Kidney (tissue), 14 donors: ENCODE results near the gene BATF3. TPM values are rescaled to one million over a fixed set of nuclear protein-coding genes. Genes with fewer than 3 reads are reported as not detected.
A peak's percentile ranks its signal among the peaks of the same experiment; 100 is the strongest.

Experiments
- DNase-seq, 5 donors: peaks; one replicate each; pipeline ENCODE4 v3.0.0-alpha.2; 2013 to 2020
- FAIRE-seq: peaks from 2 replicates; lab custom pipeline; 2012; peaks lifted over from hg19 to GRCh38; lab: Jason Lieb, UNC
- H3K27ac ChIP-seq, 2 donors: one replicate each; pipeline ENCODE4 v1.7.0; 2013; ENCODE audit warnings: low read depth in 2 of 2, low read length in 2 of 2, inconsistent platforms in 1 of 2
- H3K27me3 ChIP-seq: one replicate; pipeline ENCODE4 v1.7.1; 2013; ENCODE audit warnings: low read length, inconsistent platforms; ENCODE audit not compliant: control insufficient read depth, insufficient read depth
- H3K36me3 ChIP-seq, 3 donors: one replicate each; pipeline versions ENCODE4 v1.7.0 to v1.7.1; 2013; ENCODE audit warnings: low read length in 3 of 3, control low read depth in 1 of 3, inconsistent platforms in 1 of 3; ENCODE audit not compliant: insufficient read depth in 3 of 3, control insufficient read depth in 2 of 3
- H3K4me1 ChIP-seq, 3 donors: one replicate each; pipeline versions ENCODE4 v1.7.0 to v1.7.1; 2013; ENCODE audit warnings: low read length in 3 of 3, inconsistent platforms in 1 of 3, low read depth in 1 of 3; ENCODE audit not compliant: control insufficient read depth in 2 of 3, insufficient read depth in 2 of 3
- H3K4me3 ChIP-seq, 3 donors: one replicate each; pipeline versions ENCODE4 v1.7.0 to v1.8.1; 2013; ENCODE audit warnings: low read length in 3 of 3, control low read depth in 1 of 3, inconsistent platforms in 1 of 3
- H3K9ac ChIP-seq, 3 donors: one replicate each; pipeline versions ENCODE4 v1.7.0 to v1.7.1; 2013; ENCODE audit warnings: low read length in 3 of 3, control low read depth in 1 of 3, inconsistent platforms in 1 of 3
- H3K9me3 ChIP-seq, 3 donors: one replicate each; pipeline versions ENCODE4 v1.7.0 to v1.7.1; 2013; ENCODE audit warnings: low read length in 3 of 3, control low read depth in 1 of 3, inconsistent platforms in 1 of 3; ENCODE audit not compliant: control insufficient read depth in 2 of 3, insufficient read depth in 1 of 3
- intact Hi-C: fragments of 100-400 bp; cut with DNase I; formaldehyde crosslinking; loops from one replicate; pipeline ENCODE4 v1.11.1; 2022
- polyA plus RNA-seq: library from polyadenylated mRNA; stranded (reverse); fragments of 350-450 nt; fragmentation: Illumina TruSeq; extraction: RNeasy Lipid Tissue Mini Kit (QIAGEN cat#74804); gene quantifications from one replicate; pipeline ENCODE4 v1.2.3, GENCODE V29; 2014; ENCODE audit warnings: low read depth, low replicate concordance; ENCODE audit not compliant: insufficient read depth
- total RNA-seq: library from RNA; stranded (reverse); fragmentation: NEBNext Ultra II Directional; extraction: Animal tissue kit (Norgen Biotek cat#: 25700); gene quantifications from one replicate; pipeline ENCODE4 v1.2.1, GENCODE V29; 2021
- TF ChIP-seq, protein P1 (sequence below): IDR thresholded peaks from 3 replicates; pipeline ENCODE4 v1.5.1; 2012; ENCODE audit warnings: mild to moderate bottlenecking, moderate library complexity, borderline replicate concordance; ENCODE audit not compliant: insufficient read depth; ENCODE audit errors: extremely low read depth
- donor health status: control.
- donor health status: control.
- donor health status: control.
- donor health status: control.
- donor health status: control.
- donor health status: DM: yes; HTN: yes; CAD: no.
- donor health status: Normal renal cell carcinoma (clear cell type).

Gene BATF3
- total and polyA plus RNA-seq, 2 donors from 2014 or later: 3.3 to 6.5 TPM

DNA sequence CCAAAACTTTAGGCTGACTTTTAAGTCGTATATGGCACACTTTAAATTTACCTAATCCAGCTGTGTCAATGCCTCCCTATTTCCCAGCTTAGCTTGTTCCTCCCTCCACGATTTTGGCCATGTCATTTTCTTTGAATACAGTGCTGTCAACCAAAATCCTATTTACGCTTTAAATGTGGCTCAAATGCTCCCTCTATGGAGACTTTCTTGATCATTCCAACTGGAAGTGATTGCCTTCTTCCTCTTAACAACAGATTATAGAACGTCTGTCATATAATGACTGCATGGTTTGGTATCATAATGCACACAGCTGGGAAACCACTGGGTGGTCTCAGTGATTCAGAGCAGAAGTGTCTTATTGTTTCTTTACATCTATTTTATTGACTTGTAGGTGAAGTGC, 18.9 kb upstream of the BATF3 start:
- intact Hi-C loops: no loop called here
- FAIRE-seq: no peak
- TF ChIP-seq, protein P1, sequence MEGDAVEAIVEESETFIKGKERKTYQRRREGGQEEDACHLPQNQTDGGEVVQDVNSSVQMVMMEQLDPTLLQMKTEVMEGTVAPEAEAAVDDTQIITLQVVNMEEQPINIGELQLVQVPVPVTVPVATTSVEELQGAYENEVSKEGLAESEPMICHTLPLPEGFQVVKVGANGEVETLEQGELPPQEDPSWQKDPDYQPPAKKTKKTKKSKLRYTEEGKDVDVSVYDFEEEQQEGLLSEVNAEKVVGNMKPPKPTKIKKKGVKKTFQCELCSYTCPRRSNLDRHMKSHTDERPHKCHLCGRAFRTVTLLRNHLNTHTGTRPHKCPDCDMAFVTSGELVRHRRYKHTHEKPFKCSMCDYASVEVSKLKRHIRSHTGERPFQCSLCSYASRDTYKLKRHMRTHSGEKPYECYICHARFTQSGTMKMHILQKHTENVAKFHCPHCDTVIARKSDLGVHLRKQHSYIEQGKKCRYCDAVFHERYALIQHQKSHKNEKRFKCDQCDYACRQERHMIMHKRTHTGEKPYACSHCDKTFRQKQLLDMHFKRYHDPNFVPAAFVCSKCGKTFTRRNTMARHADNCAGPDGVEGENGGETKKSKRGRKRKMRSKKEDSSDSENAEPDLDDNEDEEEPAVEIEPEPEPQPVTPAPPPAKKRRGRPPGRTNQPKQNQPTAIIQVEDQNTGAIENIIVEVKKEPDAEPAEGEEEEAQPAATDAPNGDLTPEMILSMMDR: peak; percentile 6

DNA sequence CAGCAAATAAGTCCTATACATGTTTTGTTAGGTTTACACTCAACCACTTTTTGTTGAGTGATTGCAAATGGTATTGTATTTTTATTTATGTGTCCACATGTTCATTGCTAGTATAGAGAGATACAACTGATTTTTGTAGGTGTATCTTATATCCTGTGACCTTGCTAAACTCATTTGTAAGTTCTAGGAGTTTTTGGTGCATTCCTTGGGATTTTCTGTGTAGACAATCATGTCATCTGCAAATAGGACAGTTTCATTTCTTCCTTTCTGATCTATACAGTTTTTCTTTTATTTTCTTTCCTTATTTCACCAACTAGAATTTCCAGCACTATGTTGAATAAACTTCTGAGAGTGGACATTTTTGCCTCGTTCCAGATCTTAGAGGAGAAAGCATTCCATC, 16.5 kb upstream of the BATF3 start:
- FAIRE-seq: no peak
- DNase-seq: no peak
- Histone ChIP-seq H3K9ac (no peak overlapping the region), H3K4me3 (no peak overlapping the region), H3K27ac (no peak overlapping the region), H3K36me3 (no peaks in the 10 kb centered on the region), H3K9me3 (peaks cover 0 to 3% (median 0%) of the 10 kb centered on the region in 3 donors), H3K27me3 (no peaks in the 10 kb centered on the region), H3K4me1 (no peaks in the 10 kb centered on the region)
- TF ChIP-seq, protein P1: no peak
- intact Hi-C loops: no loop called here

More for the DNA sequence above, 18.9 kb upstream of the BATF3 start:
- Histone ChIP-seq H3K9ac (no peak overlapping the region), H3K27ac (no peak overlapping the region), H3K27me3 (no peaks in the 10 kb centered on the region), H3K9me3 (peaks cover 0 to 3% (median 0%) of the 10 kb centered on the region in 3 donors), H3K36me3 (no peaks in the 10 kb centered on the region), H3K4me3 (no peak overlapping the region), H3K4me1 (no peaks in the 10 kb centered on the region)
- peak in 1 of 5 donors; percentile 15 for DNase-seq

DNA sequence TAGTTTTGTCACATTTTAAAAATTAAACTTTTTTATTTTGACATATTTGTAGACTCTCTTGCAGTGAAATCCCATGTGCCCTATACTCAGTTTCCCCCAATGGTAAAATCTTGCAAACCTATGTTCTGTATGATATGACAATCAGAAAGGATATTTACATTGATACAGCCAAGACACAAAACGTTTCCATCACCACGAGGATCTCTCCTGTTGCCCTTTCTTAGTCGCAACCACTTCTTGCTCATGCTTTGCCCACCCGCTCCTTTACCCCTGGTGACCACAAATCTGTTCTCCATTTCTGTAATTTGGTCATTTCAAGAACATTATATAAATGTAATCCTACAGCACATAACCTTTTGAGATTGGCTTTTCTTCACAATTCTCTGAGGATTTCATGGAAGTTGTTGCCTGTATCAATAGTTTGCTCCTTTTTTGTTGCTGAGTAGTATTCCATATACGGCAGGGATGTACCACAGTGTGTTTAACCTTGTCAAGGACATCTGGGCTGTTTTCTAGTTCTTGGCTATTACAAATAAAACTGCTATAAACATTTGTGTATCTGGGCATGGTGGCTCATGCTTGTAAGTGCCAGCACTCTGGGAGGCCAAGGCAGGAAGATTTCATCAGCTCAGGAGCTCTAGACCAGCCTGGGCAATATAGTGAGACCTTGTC, 14.0 kb upstream of the BATF3 start:
- DNase-seq: no peak
- no peak for FAIRE-seq
- Histone ChIP-seq H3K36me3 (no peaks in the 10 kb centered on the region), H3K9me3 (no peaks in the 10 kb centered on the region), H3K27ac (no peak overlapping the region), H3K27me3 (no peaks in the 10 kb centered on the region), H3K4me1 (no peaks in the 10 kb centered on the region), H3K9ac (no peak overlapping the region), H3K4me3 (no peak overlapping the region)
- TF ChIP-seq, protein P1: no peak
- intact Hi-C loops: no loop called here
